ENCODE measurements around the gene MICAL3. TPM values are rescaled to one million over a fixed set of nuclear protein-coding genes. Genes with fewer than 3 reads are reported as not detected.

Gene MICAL3
- total RNA-seq, 1 donor from 2014 or later: 36.9 TPM

DNA sequence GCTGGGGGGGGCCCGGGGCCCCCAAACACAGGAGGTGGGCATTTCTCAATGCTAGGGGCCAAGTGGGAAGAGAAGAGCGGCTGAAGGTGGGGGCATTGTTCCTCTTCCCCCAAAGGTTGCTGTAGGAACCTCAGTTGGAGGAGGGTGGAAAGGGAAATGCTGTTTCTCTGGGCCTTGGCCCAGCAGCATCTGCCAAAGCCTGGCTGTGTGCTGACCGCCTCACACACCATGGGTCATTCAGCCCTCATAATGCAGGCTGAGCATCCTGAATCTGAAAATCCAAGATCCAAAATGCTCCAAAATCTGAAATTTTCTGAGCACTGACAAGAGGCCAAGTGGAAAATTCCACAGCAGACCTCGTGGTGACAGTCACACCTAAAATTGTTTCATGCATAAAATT, 201.1 kb downstream of the MICAL3 start:
- H3K4me1 ChIP-seq: no peaks in the 10 kb centered on the region
- no peak for DNase-seq (ENCODE audit: low spot score in 2 of 2)
- no peaks in the 10 kb centered on the region for H3K27me3 ChIP-seq
- no peaks in the 10 kb centered on the region for H3K9me3 ChIP-seq
- H3K4me3 ChIP-seq: no peak overlapping the region
- intact Hi-C loops (cut with DNase I): no loop called here
- peaks cover 36 to 73% of the 10 kb centered on the region in 2 donors for H3K36me3 ChIP-seq
- TF ChIP-seq, protein P1, sequence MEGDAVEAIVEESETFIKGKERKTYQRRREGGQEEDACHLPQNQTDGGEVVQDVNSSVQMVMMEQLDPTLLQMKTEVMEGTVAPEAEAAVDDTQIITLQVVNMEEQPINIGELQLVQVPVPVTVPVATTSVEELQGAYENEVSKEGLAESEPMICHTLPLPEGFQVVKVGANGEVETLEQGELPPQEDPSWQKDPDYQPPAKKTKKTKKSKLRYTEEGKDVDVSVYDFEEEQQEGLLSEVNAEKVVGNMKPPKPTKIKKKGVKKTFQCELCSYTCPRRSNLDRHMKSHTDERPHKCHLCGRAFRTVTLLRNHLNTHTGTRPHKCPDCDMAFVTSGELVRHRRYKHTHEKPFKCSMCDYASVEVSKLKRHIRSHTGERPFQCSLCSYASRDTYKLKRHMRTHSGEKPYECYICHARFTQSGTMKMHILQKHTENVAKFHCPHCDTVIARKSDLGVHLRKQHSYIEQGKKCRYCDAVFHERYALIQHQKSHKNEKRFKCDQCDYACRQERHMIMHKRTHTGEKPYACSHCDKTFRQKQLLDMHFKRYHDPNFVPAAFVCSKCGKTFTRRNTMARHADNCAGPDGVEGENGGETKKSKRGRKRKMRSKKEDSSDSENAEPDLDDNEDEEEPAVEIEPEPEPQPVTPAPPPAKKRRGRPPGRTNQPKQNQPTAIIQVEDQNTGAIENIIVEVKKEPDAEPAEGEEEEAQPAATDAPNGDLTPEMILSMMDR (IDR thresholded peaks at IDR 0.05): no peak
- no peak overlapping the region for H3K27ac ChIP-seq

DNA sequence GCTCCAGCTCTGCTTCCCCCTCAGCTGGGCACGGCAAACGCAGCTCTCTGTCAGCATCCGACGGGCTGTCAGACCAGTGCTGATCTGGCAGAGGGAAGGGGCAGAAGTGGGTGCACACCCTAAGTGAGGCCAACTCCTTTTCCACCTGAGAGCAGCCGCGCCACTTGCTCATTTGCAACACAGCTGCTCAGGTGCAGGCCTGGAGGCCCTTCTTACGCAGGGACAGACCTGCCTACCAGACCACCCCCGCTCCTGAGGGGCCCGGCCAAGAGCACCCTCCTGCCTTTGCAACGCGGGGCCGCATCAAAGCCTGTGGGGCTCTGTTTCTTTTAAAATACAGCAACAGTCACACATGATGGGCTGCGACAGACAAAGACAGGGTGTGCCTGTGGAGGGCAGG, 202.3 kb downstream of the MICAL3 start:
- H3K36me3 ChIP-seq: peaks cover 46 to 76% of the 10 kb centered on the region in 2 donors
- H3K27ac ChIP-seq: no peak overlapping the region
- DNase-seq (ENCODE audit: low spot score in 2 of 2): no peak
- TF ChIP-seq, protein P1 (IDR thresholded peaks at IDR 0.05): no peak
- no peaks in the 10 kb centered on the region for H3K9me3 ChIP-seq
- no peaks in the 10 kb centered on the region for H3K4me1 ChIP-seq
- H3K27me3 ChIP-seq: no peaks in the 10 kb centered on the region
- intact Hi-C loops (cut with DNase I): no loop called here
- H3K4me3 ChIP-seq: no peak overlapping the region

DNA sequence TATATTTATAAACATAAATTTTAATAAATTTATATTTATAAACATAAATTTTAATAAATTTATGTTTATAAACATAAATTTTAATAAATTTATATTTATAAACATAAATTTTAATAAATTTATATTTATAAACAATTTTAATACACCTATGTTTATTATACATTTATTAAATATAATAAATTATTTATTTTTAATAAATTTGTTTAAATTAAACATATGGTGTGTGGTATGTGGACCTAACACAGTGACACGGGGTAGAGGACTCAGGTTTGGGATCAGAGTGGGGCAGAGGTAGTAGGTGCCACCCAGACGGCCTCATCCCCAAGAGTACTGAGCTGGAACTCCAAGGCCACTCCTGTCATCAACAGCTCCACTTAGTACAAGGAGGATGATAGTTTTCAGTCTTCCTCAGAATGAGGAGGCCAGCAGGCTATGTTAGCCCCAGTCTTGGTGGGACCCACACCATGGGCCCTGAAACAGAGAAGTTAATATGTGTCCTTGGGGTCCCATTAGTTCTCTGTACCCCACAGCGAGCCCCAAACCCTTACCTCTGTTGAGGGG, 203.4 kb downstream of the MICAL3 start:
- DNase-seq (ENCODE audit: low spot score in 2 of 2): no peak
- H3K27me3 ChIP-seq: no peaks in the 10 kb centered on the region
- H3K27ac ChIP-seq: no peak overlapping the region
- no peak overlapping the region for H3K4me3 ChIP-seq
- TF ChIP-seq, protein P1 (IDR thresholded peaks at IDR 0.05): no peak
- intact Hi-C loops (cut with DNase I): no loop called here
- H3K4me1 ChIP-seq: no peaks in the 10 kb centered on the region
- no peaks in the 10 kb centered on the region for H3K9me3 ChIP-seq
- H3K36me3 ChIP-seq: peaks cover 53 to 76% of the 10 kb centered on the region in 2 donors

DNA sequence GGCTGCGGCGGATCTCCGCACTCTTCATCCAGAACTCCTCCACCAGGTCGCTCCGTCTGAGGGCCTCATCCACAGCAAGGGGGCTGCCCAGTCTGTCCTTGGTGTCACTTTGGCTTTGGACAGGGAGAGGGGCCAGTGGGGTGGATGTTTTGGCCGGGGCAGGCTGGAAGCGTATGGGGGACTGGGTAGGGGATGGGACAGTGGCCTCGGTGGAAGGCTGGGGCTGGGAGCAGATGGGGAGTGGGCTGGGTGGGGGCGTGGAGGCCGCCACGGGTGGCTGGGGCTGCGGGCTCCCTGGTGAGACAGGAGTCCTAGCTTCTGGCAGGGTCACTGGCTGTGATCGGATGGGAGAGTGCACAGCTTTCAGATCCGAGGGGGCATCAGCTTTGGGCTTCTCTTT, 205.7 kb downstream of the MICAL3 start:
- Histone ChIP-seq H3K27ac (no peak overlapping the region), H3K9me3 (no peaks in the 10 kb centered on the region), H3K36me3 (peaks cover 57 to 83% of the 10 kb centered on the region in 2 donors), H3K4me3 (no peak overlapping the region), H3K27me3 (no peaks in the 10 kb centered on the region), H3K4me1 (no peaks in the 10 kb centered on the region)
- intact Hi-C loops (cut with DNase I): no loop called here
- TF ChIP-seq, protein P1 (IDR thresholded peaks at IDR 0.05): no peak
- no peak for DNase-seq (ENCODE audit: low spot score in 2 of 2)

DNA sequence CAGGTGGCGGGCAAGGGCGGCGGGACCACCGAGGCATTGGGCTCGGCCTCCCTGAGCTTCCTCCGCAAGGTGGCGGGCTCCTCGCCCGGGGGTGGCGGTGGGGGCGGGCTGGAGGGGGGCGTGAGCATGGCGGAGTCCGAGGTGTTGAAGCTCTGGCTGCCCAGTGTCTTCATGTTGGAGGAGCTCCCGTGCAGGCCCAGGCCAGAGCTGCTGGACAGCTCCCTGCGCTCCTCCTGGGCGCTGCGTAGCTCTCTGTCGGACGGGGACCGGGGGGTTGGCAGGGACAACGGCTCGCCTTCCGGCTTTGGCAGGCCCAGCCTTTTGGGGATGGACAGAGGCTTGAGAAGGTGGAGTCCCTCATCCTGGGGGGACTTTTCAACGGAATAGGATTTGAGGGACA, 206.2 kb downstream of the MICAL3 start:
- intact Hi-C loops (cut with DNase I): no loop called here
- no peak for DNase-seq (ENCODE audit: low spot score in 2 of 2)
- Histone ChIP-seq H3K4me1 (no peaks in the 10 kb centered on the region), H3K4me3 (no peak overlapping the region), H3K27me3 (no peaks in the 10 kb centered on the region), H3K27ac (no peak overlapping the region), H3K36me3 (peaks cover 59 to 88% of the 10 kb centered on the region in 2 donors), H3K9me3 (no peaks in the 10 kb centered on the region)
- TF ChIP-seq, protein P1 (IDR thresholded peaks at IDR 0.05): no peak

All from ascending aorta (tissue), 2 donors.